ENCODE measurements around the gene IYD.

Gene IYD

GRCh38 chr6:150418827-150419594, 50.2 kb downstream of the IYD start:
- POLR2A ChIA-PET (ENCODE audit: low non-redundant PET), result no interaction called here

GRCh38 chr6:150420428-150420827, 51.6 kb downstream of the IYD start:
- ChIA-PET CTCF (interaction anchor here (0.6 to 1.3 kb wide), 2 partner anchors 162 to 180 kb away, joined by 3 read pairs; partner anchors contain the start of gene PLEKHG1), POLR2A (ENCODE audit: low non-redundant PET) (no interaction called here)
- no peak for TF ChIP-seq CTCF (conservative IDR thresholded peaks at IDR 0.05; ENCODE audit: low read depth)
- H3K27ac ChIP-seq, result no peak overlapping the region
- DNase-seq (ENCODE audit: low spot score), result no peak

More at GRCh38 chr6:150418827-150419594, 50.2 kb downstream of the IYD start:
- CTCF ChIA-PET, result interaction anchor here (0.5 to 2.6 kb wide), 28 partner anchors 9 to 955 kb away, joined by 3 to 33 read pairs (median 3); partner anchors contain the start of gene PLEKHG1
- DNase-seq (ENCODE audit: low spot score), result peak; percentile 54
- peak overlapping the region; percentile 72 for H3K27ac ChIP-seq
- TF ChIP-seq CTCF (conservative IDR thresholded peaks at IDR 0.05; ENCODE audit: low read depth), result peak; percentile 58

- ChIA-PET POLR2A (ENCODE audit: low non-redundant PET) (no interaction called here), CTCF (no interaction called here)
These were observed 52.1 kb downstream of the IYD start for GRCh38 chr6:150420926-150421325.

GRCh38 chr6:150425508-150425907, 56.7 kb downstream of the IYD start:
- CTCF ChIA-PET, result interaction anchor here (1.1 kb wide), 1 partner anchor 390 kb away, joined by 3 read pairs; no protein-coding TSS in a partner anchor
- no peak for TF ChIP-seq CTCF (conservative IDR thresholded peaks at IDR 0.05; ENCODE audit: low read depth)
- POLR2A ChIA-PET (ENCODE audit: low non-redundant PET), result no interaction called here
- no peak for DNase-seq (ENCODE audit: low spot score)
- no peak overlapping the region for H3K27ac ChIP-seq

More at GRCh38 chr6:150420926-150421325, 52.1 kb downstream of the IYD start:
- no peak for TF ChIP-seq CTCF (conservative IDR thresholded peaks at IDR 0.05; ENCODE audit: low read depth)
- H3K27ac ChIP-seq, result no peak overlapping the region
- no peak for DNase-seq (ENCODE audit: low spot score)

GRCh38 chr6:150426198-150426597, 57.4 kb downstream of the IYD start:
- H3K27ac ChIP-seq, result no peak overlapping the region
- DNase-seq (ENCODE audit: low spot score), result no peak
- CTCF ChIA-PET, result interaction anchor here (0.5 to 0.6 kb wide), 2 partner anchors 60 to 909 kb away, joined by 3 to 6 read pairs; no protein-coding TSS in a partner anchor
- POLR2A ChIA-PET (ENCODE audit: low non-redundant PET), result no interaction called here
- no peak for TF ChIP-seq CTCF (conservative IDR thresholded peaks at IDR 0.05; ENCODE audit: low read depth)

- ChIA-PET CTCF (no interaction called here), POLR2A (ENCODE audit: low non-redundant PET) (no interaction called here)
- TF ChIP-seq CTCF (conservative IDR thresholded peaks at IDR 0.05; ENCODE audit: low read depth), result no peak
- H3K27ac ChIP-seq, result no peak overlapping the region
- DNase-seq (ENCODE audit: low spot score), result no peak
These were observed 58.3 kb downstream of the IYD start for GRCh38 chr6:150427037-150427602.

Measured in RWPE1 (cell line).